Heart left ventricle (tissue), 16 donors: Measurements from ENCODE around the gene TBX5. TPM values are rescaled to one million over a fixed set of nuclear protein-coding genes. Genes with fewer than 3 reads are reported as not detected.

Source experiments
- ATAC-seq, 4 donors: fragments of 200-7000 bp; cut with Tn5 transposase; one replicate each; pipeline ENCODE4 v1.9.1; 2020 to 2022; ENCODE audit warnings: moderate library complexity in 4 of 4, mild to moderate bottlenecking in 3 of 4, moderate number of reproducible peaks in 1 of 4
- DNase-seq, 5 donors: peaks; one replicate each; pipeline ENCODE4 v3.0.0-alpha.2; 2020
- H3K27ac ChIP-seq, 12 donors: fragments of 200-600 bp; sonication (generic) in 4 of 12; one replicate each; pipeline versions ENCODE4 v1.5.0 to v1.8.0; 2016 to 2022; ENCODE audit warnings: mild to moderate bottlenecking in 2 of 12
- H3K27me3 ChIP-seq, 9 donors: fragments of 200-600 bp; sonication (generic) in 2 of 9; one replicate each; pipeline versions ENCODE4 v1.5.1 to v1.8.0; 2016 to 2022; ENCODE audit warnings: mild to moderate bottlenecking in 3 of 9
- H3K36me3 ChIP-seq, 9 donors: fragments of 200-600 bp; sonication (generic) in 2 of 9; one replicate each; pipeline versions ENCODE4 v1.5.0 to v1.8.0; 2018 to 2022; ENCODE audit warnings: mild to moderate bottlenecking in 2 of 9
- H3K4me1 ChIP-seq, 12 donors: fragments of 200-600 bp; sonication (generic) in 4 of 12; one replicate each; pipeline versions ENCODE4 v1.5.0 to v1.8.0; 2016 to 2022; ENCODE audit warnings: mild to moderate bottlenecking in 3 of 12
- H3K4me3 ChIP-seq, 12 donors: fragments of 200-600 bp; sonication (generic) in 4 of 12; one replicate each; pipeline versions ENCODE4 v1.5.0 to v1.8.0; 2017 to 2022; ENCODE audit warnings: mild to moderate bottlenecking in 9 of 12, moderate library complexity in 4 of 12
- H3K9me3 ChIP-seq, 12 donors: fragments of 200-600 bp; sonication (generic) in 4 of 12; one replicate each; pipeline versions ENCODE4 v1.5.0 to v1.8.0; 2016 to 2022; ENCODE audit warnings: mild to moderate bottlenecking in 1 of 12
- CTCF ChIP-seq, 12 donors: fragments of 200-600 bp; sonication (generic) in 4 of 12; IDR thresholded peaks; one replicate each; pipeline versions ENCODE4 v1.5.0 to v1.8.0; 2018 to 2022; ENCODE audit warnings: antibody characterized with exemption in 12 of 12, mild to moderate bottlenecking in 5 of 12
- POLR2A ChIP-seq, 2 donors: fragments of 450-650 bp; IDR thresholded peaks; one replicate each; pipeline ENCODE4 v1.6.1; 2017; ENCODE audit warnings: antibody characterized with exemption in 2 of 2, mild to moderate bottlenecking in 2 of 2, moderate library complexity in 2 of 2
- WGBS, 4 donors: extraction: QIAGEN DNeasy Blood & Tissue Kit in 2 of 4; methylation state at CpG; one replicate each; pipeline versions ENCODE4 v1.1.5 to v1.1.7; 2013 to 2018; 5-methylcytosine and 5-hydroxymethylcytosine counted together
- intact Hi-C, 10 donors: fragments of 100-400 bp; cut with DNase I; formaldehyde crosslinking; loops; one replicate each; pipeline versions ENCODE4 v1.11.1 to v1.14.2; 2022
- polyA plus RNA-seq, 2 donors: library from polyadenylated mRNA; stranded (reverse); fragments of 200-250 nt; gene quantifications; one replicate each; pipeline ENCODE4 v1.2.3, GENCODE V29; 2013
- total RNA-seq, 9 donors: library from RNA; depleted of rRNA in 2 of 9; stranded (reverse); fragments of >200 nt in 2 of 9; fragmentation: NEBNext Ultra II Directional in 3 of 9; extraction: Animal tissue kit (Norgen Biotek cat#: 25700) in 3 of 9; gene quantifications; one replicate each; pipeline versions ENCODE4 v1.1.0 to v1.2.4, GENCODE V29; 2016 to 2023
- donor health status: ischemic (EF 13 %, LVEDD 7.1; RV severe dilation, severe dysfunction).
- donor health status: healthy with polysubstance abuse.
- donor health status: DM: no; HTN: yes; CAD: no.
- donor health status: DM: no; HTN: no; CAD: no.
- donor health status: ischemic (EF 25% LVEDD 6.9; RV normal size, moderate dysfunction).
- donor health status: ischemic (EF 25% LVEDD 5.7; RV mildly dilated, moderate dysfunction).
- donor health status: healthy.
- donor health status: DM: yes; HTN: yes; CAD: no.
- donor health status: ischemic (EF 35%, LVEDD 5.7; RV mildly dilated, moderate dysfunction).
- donor health status: nonischemic (EF 11% LVEDD 7.7; RV severe dilation, severe dysfunction).
- donor health status: DM: yes; HTN: yes; CAD: no.
- donor health status: PGD.
- donor health status: ischemic (EF 29% LVEDD 5.4; RV normal size, mild dysfunction).
- donor health status: nonischemic (EF 23%, LVEDD 6.1; RV moderate dilation, normal function).

Gene TBX5
- total and polyA plus RNA-seq, 11 donors, result 8.1 to 74.5 (median 42.5) TPM

- WGBS, 4 donors, result 53 to 68% (median 57%) methylated on average over 30 of the region's 30 CpGs
- Histone ChIP-seq H3K4me1 (peaks cover 0 to 60% (median 10%) of the 10 kb centered on the region in 12 donors), H3K4me3 (no peak overlapping the region), H3K27ac (peak overlapping the region in 8 of 12 donors; percentile 53 to 89 (median 66)), H3K9me3 (no peaks in the 10 kb centered on the region), H3K36me3 (peaks cover 0 to 27% (median 0%) of the 10 kb centered on the region in 9 donors), H3K27me3 (peaks cover 0 to 97% (median 9%) of the 10 kb centered on the region in 9 donors)
- ATAC-seq, result no peak
- intact Hi-C loops, result loop anchor here in 4 of 10 donors (5.0 to 10.0 kb wide), 7 partner anchors 37 to 235 kb away; no protein-coding TSS in a partner anchor
- DNase-seq, result no peak
- TF ChIP-seq POLR2A (IDR thresholded peaks at IDR 0.05), result no peak
- no peak for TF ChIP-seq CTCF (IDR thresholded peaks at IDR 0.05)
Observed at GRCh38 chr12:114399664-114400211, 6.2 kb downstream of the TBX5 start.

- Histone ChIP-seq H3K36me3 (peaks cover 0 to 39% (median 9%) of the 10 kb centered on the region in 9 donors), H3K27ac (no peak overlapping the region), H3K4me1 (peaks cover 0 to 67% (median 11%) of the 10 kb centered on the region in 12 donors), H3K27me3 (peaks cover 0 to 94% (median 6%) of the 10 kb centered on the region in 9 donors), H3K4me3 (no peak overlapping the region), H3K9me3 (no peaks in the 10 kb centered on the region)
- 57 to 75% (median 61%) methylated on average over 23 of the region's 23 CpGs for WGBS, 4 donors
- ATAC-seq (no peak), DNase-seq (no peak)
- TF ChIP-seq POLR2A (IDR thresholded peaks at IDR 0.05) (no peak), CTCF (IDR thresholded peaks at IDR 0.05) (no peak)
- intact Hi-C loops, result loop anchor here in 3 of 10 donors (10.0 kb wide), 3 partner anchors 153 to 233 kb away; no protein-coding TSS in a partner anchor
Observed at GRCh38 chr12:114397978-114398881, 7.7 kb downstream of the TBX5 start.

GRCh38 chr12:114396869-114397719 is 8.8 kb downstream of the TBX5 start:
- Histone ChIP-seq H3K4me1 (peaks cover 0 to 70% (median 15%) of the 10 kb centered on the region in 12 donors), H3K27me3 (peaks cover 0 to 87% (median 6%) of the 10 kb centered on the region in 9 donors), H3K27ac (peak overlapping the region in 6 of 12 donors; percentile 13 to 60 (median 27)), H3K9me3 (no peaks in the 10 kb centered on the region), H3K4me3 (no peak overlapping the region), H3K36me3 (peaks cover 0 to 40% (median 9%) of the 10 kb centered on the region in 9 donors)
- intact Hi-C loops, result loop anchor here in 3 of 10 donors (10.0 kb wide), 3 partner anchors 152 to 232 kb away; no protein-coding TSS in a partner anchor
- TF ChIP-seq CTCF (IDR thresholded peaks at IDR 0.05), result no peak
- no peak for TF ChIP-seq POLR2A (IDR thresholded peaks at IDR 0.05)
- DNase-seq (no peak), ATAC-seq (no peak)
- 48 to 56% (median 51%) methylated on average over 19 of the region's 19 CpGs for WGBS, 4 donors
